ENCODE measurements around the gene LAMTOR2. TPM values are rescaled to one million over a fixed set of nuclear protein-coding genes. Genes with fewer than 3 reads are reported as not detected.

The LAMTOR2 gene
- total and polyA plus RNA-seq, 2 experiments from 2014 or later, result 67.3 to 108 TPM

GRCh38 chr1:156065212-156065611 lies 10.6 kb downstream of the LAMTOR2 start:
- no peak for TF ChIP-seq ETS1 (IDR thresholded peaks at IDR 0.05)
- TF ChIP-seq ZNF462 (CRISPR knock-in tag; IDR thresholded peaks at IDR 0.05), result no peak
- no peak for TF ChIP-seq EZH2phosphoT487 (IDR thresholded peaks at IDR 0.05; ENCODE audit: unreplicated experiment)
- no peak for TF ChIP-seq CTCF (conservative IDR thresholded peaks at IDR 0.05; ENCODE audit: low read depth in 2 of 2)
- no peak for TF ChIP-seq CREB1 (CRISPR knock-in tag; IDR thresholded peaks at IDR 0.05; ENCODE audit: low read depth)
- no peak for TF ChIP-seq REST (IDR thresholded peaks at IDR 0.05; ENCODE audit: unreplicated experiment)
- TF ChIP-seq ZNF331 (CRISPR knock-in tag; IDR thresholded peaks at IDR 0.05; ENCODE audit: low read depth), result no peak
- no peak for TF ChIP-seq POLR2AphosphoS5 (IDR thresholded peaks at IDR 0.05; ENCODE audit: low read depth)
- TF ChIP-seq STAT1 (IDR thresholded peaks at IDR 0.05; ENCODE audit: unreplicated experiment), result no peak
- TF ChIP-seq ZNF114 (CRISPR knock-in tag; IDR thresholded peaks at IDR 0.05), result no peak
- no peak for TF ChIP-seq JUNB (IDR thresholded peaks at IDR 0.05; ENCODE audit: unreplicated experiment)
- TF ChIP-seq EZH2 (IDR thresholded peaks at IDR 0.05; ENCODE audit: low read depth, unreplicated experiment), result no peak
- TF ChIP-seq NANOG (IDR thresholded peaks at IDR 0.05; ENCODE audit: borderline replicate concordance), result no peak

More at GRCh38 chr1:156065212-156065611, 10.6 kb downstream of the LAMTOR2 start:
- H3K9me3 Mint-ChIP-seq, result no peaks in the 10 kb centered on the region
- H4K20me1 ChIP-seq (replicated peaks; ENCODE audit: insufficient read depth), result peaks cover 13% of the 10 kb centered on the region
- H3K4me3 Mint-ChIP-seq, result no peak overlapping the region; the same call in 2 of the 3 replicates
- H3K27me3 Mint-ChIP-seq (ENCODE audit: insufficient read depth, low read depth, poor library complexity), result peaks cover 22% of the 10 kb centered on the region
- H3K36me3 ChIP-seq (ENCODE audit: insufficient read depth), result no peaks in the 10 kb centered on the region
- DNase-seq (ENCODE audit: low spot score) (no peak), ATAC-seq (no peak)
- H3K27ac Mint-ChIP-seq, result no peak overlapping the region
- no peak overlapping the region for H2AFZ ChIP-seq
- H3F3A ChIP-seq (replicated peaks; ENCODE audit: low read depth), result peaks cover 16% of the 10 kb centered on the region; the same call in 1 of the 2 replicates
- 0 out of 2 replicates have a peak, but pooled peaks cover 4% of the 10 kb centered on the region for H3K79me2 ChIP-seq (replicated peaks; ENCODE audit: insufficient read depth)
- H3K4me1 Mint-ChIP-seq, result peaks cover 45% of the 10 kb centered on the region
- H3K27ac ChIP-seq (ENCODE audit: low read depth), result no peak overlapping the region
- H3K36me3 Mint-ChIP-seq (ENCODE audit: low read depth), result peaks cover 33% of the 10 kb centered on the region
- H3K4me3 ChIP-seq, result no peak overlapping the region
- H3K4me2 ChIP-seq, result no peak overlapping the region
- peaks cover 7% of the 10 kb centered on the region; the same call in 1 of the 2 replicates for H3K27me3 ChIP-seq (ENCODE audit: insufficient read depth)
- peaks cover 20% of the 10 kb centered on the region for H3K4me1 ChIP-seq (ENCODE audit: insufficient read depth)
- no peaks in the 10 kb centered on the region for H3K9me2 ChIP-seq (ENCODE audit: insufficient read depth)
